ENCODE data around the gene LRRC9.

DNA sequence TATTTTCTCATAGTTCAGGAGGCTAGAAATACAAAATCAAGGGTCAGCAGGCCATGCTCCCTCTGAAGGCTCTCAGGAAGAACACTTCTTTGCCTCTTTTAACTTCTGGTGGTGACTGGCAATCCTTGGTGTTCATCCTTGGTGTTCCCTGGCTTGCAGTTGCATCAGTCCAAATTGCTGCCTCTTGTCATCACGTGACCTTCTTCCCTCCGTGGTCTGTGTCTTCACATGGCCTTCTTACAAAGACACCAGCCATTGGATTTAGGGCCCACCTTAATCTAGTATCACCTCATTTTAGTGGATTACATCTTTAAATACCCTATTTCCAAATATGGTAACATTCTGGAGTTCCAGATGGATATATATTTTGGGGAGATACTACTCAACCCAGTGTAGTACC is 7.5 kb upstream of the LRRC9 start:
- TF ChIP-seq, protein P1, sequence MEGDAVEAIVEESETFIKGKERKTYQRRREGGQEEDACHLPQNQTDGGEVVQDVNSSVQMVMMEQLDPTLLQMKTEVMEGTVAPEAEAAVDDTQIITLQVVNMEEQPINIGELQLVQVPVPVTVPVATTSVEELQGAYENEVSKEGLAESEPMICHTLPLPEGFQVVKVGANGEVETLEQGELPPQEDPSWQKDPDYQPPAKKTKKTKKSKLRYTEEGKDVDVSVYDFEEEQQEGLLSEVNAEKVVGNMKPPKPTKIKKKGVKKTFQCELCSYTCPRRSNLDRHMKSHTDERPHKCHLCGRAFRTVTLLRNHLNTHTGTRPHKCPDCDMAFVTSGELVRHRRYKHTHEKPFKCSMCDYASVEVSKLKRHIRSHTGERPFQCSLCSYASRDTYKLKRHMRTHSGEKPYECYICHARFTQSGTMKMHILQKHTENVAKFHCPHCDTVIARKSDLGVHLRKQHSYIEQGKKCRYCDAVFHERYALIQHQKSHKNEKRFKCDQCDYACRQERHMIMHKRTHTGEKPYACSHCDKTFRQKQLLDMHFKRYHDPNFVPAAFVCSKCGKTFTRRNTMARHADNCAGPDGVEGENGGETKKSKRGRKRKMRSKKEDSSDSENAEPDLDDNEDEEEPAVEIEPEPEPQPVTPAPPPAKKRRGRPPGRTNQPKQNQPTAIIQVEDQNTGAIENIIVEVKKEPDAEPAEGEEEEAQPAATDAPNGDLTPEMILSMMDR (conservative IDR thresholded peaks at IDR 0.05), result no peak
- no peak for TF ChIP-seq EZH2 (IDR thresholded peaks at IDR 0.05; ENCODE audit: low read depth)

Data from PC-9 (cell line).